Brain microvascular endothelial cell (primary cell): ENCODE data around the gene VASN.
A peak's percentile ranks its signal among the peaks of the same experiment; 100 is the strongest.

ENCODE experiments used
- DNase-seq: peaks from one replicate; pipeline ENCODE4 v3.0.0-alpha.2; 2020
- H3K27ac ChIP-seq: fragments of 250-450 bp; sonication (Bioruptor Pico); 2 replicates; pipeline ENCODE4 v1.5.1; 2020; ENCODE audit warnings: mild to moderate bottlenecking, moderate library complexity
- H3K27me3 ChIP-seq: fragments of 250-450 bp; sonication (Bioruptor Pico); replicated peaks from 2 replicates; pipeline ENCODE4 v1.5.1; 2020; ENCODE audit warnings: mild to moderate bottlenecking
- H3K36me3 ChIP-seq: fragments of 250-450 bp; sonication (Bioruptor Pico); replicated peaks from 2 replicates; pipeline ENCODE4 v1.5.1; 2020; ENCODE audit warnings: mild to moderate bottlenecking
- H3K4me3 ChIP-seq: 2 replicates; pipeline ENCODE4 v1.5.1; 2011; ENCODE audit warnings: low read depth, mild to moderate bottlenecking, control low read depth, low read length, moderate library complexity
- CTCF ChIP-seq: IDR thresholded peaks from 2 replicates; pipeline ENCODE4 v1.5.1; 2011; ENCODE audit warnings: low read depth, mild to moderate bottlenecking, moderate library complexity, low read length, control low read depth, inconsistent platforms; ENCODE audit errors: missing control alignments
- in situ Hi-C: cut with HindIII; loops from 2 replicates; pipeline ENCODE4 v1.10.0; 2017; ENCODE audit warnings: low sequenced_read_pairs, low pct_ligation_motif_present

Gene VASN

DNA sequence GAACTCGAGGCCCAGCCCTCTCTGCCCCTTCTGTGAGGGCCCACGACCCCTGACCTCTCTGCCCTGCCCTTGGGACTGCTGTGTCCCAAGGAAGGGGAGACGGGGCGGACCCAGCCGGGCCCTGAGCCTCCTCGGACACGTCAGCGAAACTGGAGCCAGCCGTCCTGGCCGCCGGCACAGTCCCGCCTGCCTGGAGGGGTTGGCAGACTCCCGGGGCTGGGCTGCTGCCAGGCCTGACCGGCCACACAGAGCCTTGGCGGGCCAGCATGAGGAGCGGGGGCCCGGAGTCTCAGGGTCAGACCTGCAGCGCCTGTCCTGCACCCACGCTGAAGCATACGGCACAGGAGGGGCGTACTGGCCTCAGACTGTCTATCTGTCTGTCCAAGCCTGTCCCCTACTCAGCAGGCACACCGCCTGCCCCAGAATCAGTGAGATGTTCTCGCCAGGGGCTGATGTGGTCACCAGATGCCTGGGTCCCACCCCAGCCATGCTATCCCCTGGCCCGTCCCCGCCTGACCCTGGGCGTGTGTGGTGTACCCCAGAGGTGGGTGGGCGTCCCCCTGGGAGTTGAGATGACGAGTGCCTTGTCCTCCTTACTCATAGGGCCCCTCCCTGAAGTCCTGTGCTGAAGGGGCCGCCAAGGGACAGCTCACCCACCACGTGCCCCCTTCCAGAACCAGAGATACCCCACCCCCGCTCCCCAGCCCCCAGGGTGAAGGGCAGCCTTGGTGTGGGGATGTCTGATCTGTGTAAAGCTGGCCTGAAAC is 4.7 kb downstream of the VASN start:
- peak overlapping the region; percentile 5 for H3K4me3 ChIP-seq
- TF ChIP-seq CTCF: no peak
- peak overlapping the region; percentile 73 for H3K27ac ChIP-seq
- H3K27me3 ChIP-seq: no peaks in the 10 kb centered on the region
- in situ Hi-C loops: no loop called here
- peaks cover 9% of the 10 kb centered on the region for H3K36me3 ChIP-seq
- DNase-seq: peak; percentile 56

DNA sequence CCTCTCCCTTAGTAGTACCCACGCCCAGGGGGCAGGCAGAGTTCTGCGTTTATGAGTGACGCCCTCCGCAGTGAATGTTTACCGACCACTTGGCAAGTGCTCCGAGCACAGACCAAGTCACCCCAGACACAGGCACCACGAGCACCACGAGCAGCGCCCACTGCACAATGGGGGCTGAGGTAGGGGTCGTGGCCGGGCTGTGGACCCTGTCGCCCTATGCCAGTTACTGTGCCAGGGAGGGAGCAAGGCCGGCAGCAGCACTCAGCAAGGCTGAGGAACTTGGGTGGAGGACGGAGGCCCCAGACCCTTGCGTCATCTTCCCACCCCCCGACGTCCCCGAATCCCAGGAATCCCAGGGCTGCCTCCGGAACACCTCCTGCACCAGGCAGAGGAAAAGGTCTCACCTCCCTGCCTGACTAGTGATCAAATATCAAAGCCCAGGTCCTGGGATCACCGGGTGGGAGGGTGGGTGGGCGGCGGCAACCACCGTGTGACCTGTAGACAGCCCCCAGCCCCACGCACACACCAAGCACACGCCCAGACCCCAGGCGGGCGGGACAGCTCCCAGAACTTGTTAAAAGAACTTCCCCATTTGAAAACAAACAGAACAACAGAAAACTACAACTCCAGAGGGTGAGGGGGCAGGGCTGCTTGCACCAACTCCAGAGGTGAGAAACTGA is 5.4 kb downstream of the VASN start:
- no peak overlapping the region for H3K4me3 ChIP-seq
- H3K27ac ChIP-seq: peak overlapping the region; percentile 11
- H3K27me3 ChIP-seq: no peaks in the 10 kb centered on the region
- peaks cover 16% of the 10 kb centered on the region for H3K36me3 ChIP-seq
- no peak for DNase-seq
- no peak for TF ChIP-seq CTCF
- in situ Hi-C loops: no loop called here

DNA sequence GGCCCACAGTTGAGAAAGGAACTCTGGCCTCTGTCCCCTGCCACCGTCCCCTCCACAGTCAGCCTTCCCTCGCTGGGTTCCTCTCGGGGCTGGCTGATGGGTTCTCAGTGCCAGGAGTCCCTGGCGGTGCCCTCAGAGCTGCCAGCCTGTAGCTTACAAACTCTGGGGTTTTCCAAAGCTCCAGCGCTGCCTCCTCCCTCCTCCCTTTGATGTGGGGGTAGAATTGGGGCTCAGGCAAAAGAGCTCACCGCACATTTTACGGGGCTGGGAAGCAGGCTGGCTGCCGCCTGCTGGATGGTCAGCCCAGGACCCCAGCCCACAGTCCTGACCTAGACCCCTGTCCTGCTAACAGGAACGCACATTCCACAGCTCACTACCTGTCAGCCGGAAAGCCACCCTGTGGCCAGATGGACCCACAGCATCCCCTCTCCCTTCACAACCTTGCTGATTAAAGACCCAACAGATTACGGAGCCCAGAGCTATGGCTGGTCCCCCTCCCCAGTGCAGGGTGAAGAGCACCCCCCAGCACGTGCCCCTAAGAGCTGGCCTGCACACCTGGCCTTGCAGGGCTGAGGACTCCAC is 6.0 kb downstream of the VASN start:
- peak; percentile 40 for TF ChIP-seq CTCF
- no peak overlapping the region for H3K4me3 ChIP-seq
- in situ Hi-C loops: no loop called here
- H3K27ac ChIP-seq: no peak overlapping the region
- no peaks in the 10 kb centered on the region for H3K27me3 ChIP-seq
- H3K36me3 ChIP-seq: peaks cover 21% of the 10 kb centered on the region
- no peak for DNase-seq

DNA sequence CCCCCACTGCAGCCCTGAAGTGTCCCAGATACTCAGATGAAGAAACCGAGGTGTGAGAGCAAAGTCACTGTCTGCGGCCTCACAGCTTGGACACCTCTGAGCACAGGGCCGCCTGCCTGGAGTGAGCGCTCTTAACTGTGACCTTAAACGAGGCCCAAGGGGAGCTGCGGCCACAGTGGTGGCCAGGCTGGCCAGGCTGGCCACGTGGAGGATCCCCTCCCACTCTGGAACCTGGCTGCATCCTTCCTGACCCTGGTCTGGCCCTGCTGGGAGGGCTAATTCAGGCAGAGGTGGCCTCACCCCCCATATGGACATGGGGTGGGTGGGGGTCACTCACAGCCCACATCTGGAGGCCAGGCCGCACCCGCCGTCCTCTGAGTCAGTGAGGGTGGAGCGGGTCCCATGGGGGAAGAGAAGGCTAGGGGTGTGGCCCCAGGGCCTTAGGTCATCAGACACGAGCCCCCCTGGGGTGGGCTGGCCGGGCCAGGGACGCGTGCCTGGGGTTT is 6.6 kb downstream of the VASN start:
- in situ Hi-C loops: no loop called here
- Histone ChIP-seq H3K4me3 (no peak overlapping the region), H3K36me3 (peaks cover 25% of the 10 kb centered on the region), H3K27ac (no peak overlapping the region), H3K27me3 (no peaks in the 10 kb centered on the region)
- no peak for DNase-seq
- TF ChIP-seq CTCF: no peak

DNA sequence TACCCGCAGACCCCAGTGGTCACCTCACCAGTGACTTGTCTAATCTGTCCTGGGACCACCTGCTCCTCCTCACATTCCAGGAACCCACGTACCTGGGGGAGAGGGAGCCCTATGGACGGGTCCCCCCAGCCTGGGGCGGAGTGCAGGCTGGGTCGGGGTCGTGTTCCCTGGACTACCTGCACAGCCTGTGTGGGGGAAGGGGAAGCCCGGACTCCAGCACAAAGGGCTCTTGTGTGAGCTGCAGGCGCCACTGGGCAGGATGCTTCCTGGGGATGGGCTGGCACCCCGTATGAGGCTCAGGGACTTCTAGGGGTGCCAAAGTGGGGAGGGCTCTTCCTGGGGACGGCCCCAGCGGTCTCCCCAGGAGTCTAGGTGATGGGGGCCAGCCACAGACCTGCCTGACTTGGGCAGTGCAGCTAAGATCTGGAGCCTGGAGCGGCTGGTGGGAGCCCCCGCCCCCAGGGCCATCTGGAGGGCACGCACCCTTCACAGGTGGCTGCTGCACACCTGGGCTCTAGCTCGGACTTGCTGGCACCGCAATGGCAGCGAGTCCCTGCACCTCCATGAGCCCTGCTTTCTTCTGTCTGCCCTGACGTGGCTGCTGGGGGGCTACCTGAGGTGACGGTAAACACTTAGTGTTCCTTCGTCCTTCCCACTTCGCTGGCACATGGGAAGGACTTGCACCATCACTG is 7.5 kb downstream of the VASN start:
- no peak overlapping the region for H3K4me3 ChIP-seq
- H3K27me3 ChIP-seq: no peaks in the 10 kb centered on the region
- no peak for DNase-seq
- no peak overlapping the region for H3K27ac ChIP-seq
- no peak for TF ChIP-seq CTCF
- H3K36me3 ChIP-seq: peaks cover 25% of the 10 kb centered on the region
- in situ Hi-C loops: no loop called here
